CD14-positive monocyte (primary cell): ENCODE results near the gene COL27A1. TPM values are rescaled to one million over a fixed set of nuclear protein-coding genes. Genes with fewer than 3 reads are reported as not detected.

Experiments
- DNase-seq, 3 donors: peaks; one replicate each; pipeline ENCODE4 v3.0.0-alpha.2; 2011 to 2022
- H2AFZ ChIP-seq: 2 replicates; pipeline ENCODE4 v1.6.0; 2012; ENCODE audit warnings: mild to moderate bottlenecking, low read depth, low read length, inconsistent platforms; ENCODE audit not compliant: insufficient read depth, poor library complexity, severe bottlenecking
- H3K27ac ChIP-seq, 2 donors: 1 replicate in 1 of 2; 2 replicates in 1 of 2; pipeline ENCODE4 v1.5.1; 2012 to 2013; ENCODE audit warnings: low read length in 2 of 2, control low read depth in 1 of 2, inconsistent platforms in 1 of 2, low read depth in 1 of 2, mild to moderate bottlenecking in 1 of 2
- H3K27me3 ChIP-seq, 2 donors: one replicate each; pipeline versions ENCODE4 v1.6.0 to v1.6.1; 2011 to 2013; ENCODE audit warnings: low read length in 2 of 2; ENCODE audit not compliant: control insufficient read depth in 2 of 2, insufficient read depth in 2 of 2
- H3K36me3 ChIP-seq, 2 donors: replicated peaks in 1 of 2; 1 replicate in 1 of 2; 2 replicates in 1 of 2; pipeline versions ENCODE4 v1.5.1 to v1.6.1; 2012 to 2013; ENCODE audit warnings: low read length in 2 of 2, control low read depth in 1 of 2, inconsistent platforms in 1 of 2, mild to moderate bottlenecking in 1 of 2; ENCODE audit not compliant: insufficient read depth in 2 of 2, control insufficient read depth in 1 of 2
- H3K4me1 ChIP-seq, 2 donors: 1 replicate in 1 of 2; 2 replicates in 1 of 2; pipeline versions ENCODE4 v1.5.1 to v1.6.1; 2012 to 2013; ENCODE audit warnings: low read length in 2 of 2, control low read depth in 1 of 2, inconsistent platforms in 1 of 2, mild to moderate bottlenecking in 1 of 2, moderate library complexity in 1 of 2; ENCODE audit not compliant: insufficient read depth in 2 of 2, control insufficient read depth in 1 of 2
- H3K4me2 ChIP-seq: replicated peaks from 2 replicates; pipeline ENCODE3; 2012; ENCODE audit warnings: low read length, moderate library complexity, mild to moderate bottlenecking; ENCODE audit not compliant: poor library complexity, severe bottlenecking; ENCODE audit errors: extremely low read depth
- H3K4me3 ChIP-seq, 3 experiments: fragments of 200-600 bp in 1 of 3; sonication (generic) in 1 of 3; replicated peaks in 1 of 3; 1 replicate in 2 of 3; 2 replicates in 1 of 3; pipeline ENCODE4 v1.5.1; 2011 to 2013; ENCODE audit warnings: low read length in 3 of 3, mild to moderate bottlenecking in 3 of 3, control low read depth in 2 of 3, low read depth in 2 of 3, inconsistent platforms in 1 of 3, moderate library complexity in 1 of 3
- H3K79me2 ChIP-seq: 2 replicates; pipeline ENCODE4 v1.6.0; 2012; ENCODE audit warnings: mild to moderate bottlenecking, control low read depth, inconsistent platforms, low read length, moderate library complexity; ENCODE audit not compliant: insufficient read depth
- H3K9ac ChIP-seq: 2 replicates; pipeline ENCODE4 v1.6.0; 2017; ENCODE audit warnings: low read length, mild to moderate bottlenecking; ENCODE audit not compliant: insufficient read depth, poor library complexity, severe bottlenecking
- H3K9me3 ChIP-seq, 2 donors: replicated peaks in 1 of 2; 1 replicate in 1 of 2; 2 replicates in 1 of 2; pipeline versions ENCODE4 v1.5.1 to v1.6.1; 2012 to 2013; ENCODE audit warnings: low read length in 2 of 2, control low read depth in 1 of 2; ENCODE audit not compliant: control insufficient read depth in 1 of 2, insufficient read depth in 1 of 2
- H4K20me1 ChIP-seq: 2 replicates; pipeline ENCODE4 v1.6.0; 2012; ENCODE audit warnings: mild to moderate bottlenecking, low read length, control low read depth, moderate library complexity; ENCODE audit not compliant: insufficient read depth
- H3K27ac Mint-ChIP-seq, 7 donors: one replicate each; pipeline ENCODE4 v1.8.0; 2020; ENCODE audit warnings: mild to moderate bottlenecking in 7 of 7, mixed read lengths in 7 of 7, moderate library complexity in 6 of 7, inconsistent platforms in 2 of 7
- H3K27me3 Mint-ChIP-seq, 3 donors: one replicate each; pipeline ENCODE4 v1.8.0; 2021 to 2022; ENCODE audit warnings: low read depth in 3 of 3, mild to moderate bottlenecking in 3 of 3, mixed read lengths in 3 of 3, moderate library complexity in 3 of 3, inconsistent platforms in 1 of 3
- H3K36me3 Mint-ChIP-seq, 2 donors: one replicate each; pipeline ENCODE4 v1.8.0; 2020; ENCODE audit warnings: mixed read lengths in 2 of 2, inconsistent platforms in 1 of 2, mild to moderate bottlenecking in 1 of 2
- H3K4me1 Mint-ChIP-seq: one replicate; pipeline ENCODE4 v1.8.0; 2020; ENCODE audit warnings: mild to moderate bottlenecking, mixed read lengths
- H3K4me3 Mint-ChIP-seq, 2 donors: one replicate each; pipeline ENCODE4 v1.8.0; 2020; ENCODE audit warnings: mild to moderate bottlenecking in 2 of 2, mixed read lengths in 2 of 2, moderate library complexity in 1 of 2
- H3K9me3 Mint-ChIP-seq, 7 donors: one replicate each; pipeline ENCODE4 v1.8.0; 2020 to 2022; ENCODE audit warnings: mixed read lengths in 7 of 7, mild to moderate bottlenecking in 6 of 7, moderate library complexity in 6 of 7, inconsistent platforms in 2 of 7
- WGBS: methylation state at CpG from one replicate; pipeline ENCODE4 v1.1.5; 2013; ENCODE audit warnings: missing lambda C conversion rate; ENCODE audit not compliant: insufficient coverage; 5-methylcytosine and 5-hydroxymethylcytosine counted together
- intact Hi-C, 2 donors: fragments of 100-400 bp; cut with micrococcal nuclease; formaldehyde crosslinking; loops; one replicate each; pipeline versions ENCODE4 v1.15.0 to v1.15.1; 2023
- polyA plus RNA-seq, 3 donors: library from polyadenylated mRNA; depleted of rRNA in 1 of 3; unstranded in 2 of 3; stranded (reverse) in 1 of 3; fragments of 300-500 nt in 2 of 3; fragments of >200 nt in 1 of 3; fragmentation: Illumina TruSeq in 2 of 3; gene quantifications; 1 replicate in 2 of 3; 2 replicates in 1 of 3; pipeline ENCODE4 v1.2.3, GENCODE V29; 2012 to 2021
- TF ChIP-seq, protein P1 (sequence below): fragments of 200-600 bp; IDR thresholded peaks from one replicate; pipeline ENCODE4 v1.8.0; 2022; ENCODE audit warnings: antibody characterized with exemption, mild to moderate bottlenecking

Gene COL27A1
- polyA plus RNA-seq, 3 donors, result 0.03 TPM; not detected in 2

DNA sequence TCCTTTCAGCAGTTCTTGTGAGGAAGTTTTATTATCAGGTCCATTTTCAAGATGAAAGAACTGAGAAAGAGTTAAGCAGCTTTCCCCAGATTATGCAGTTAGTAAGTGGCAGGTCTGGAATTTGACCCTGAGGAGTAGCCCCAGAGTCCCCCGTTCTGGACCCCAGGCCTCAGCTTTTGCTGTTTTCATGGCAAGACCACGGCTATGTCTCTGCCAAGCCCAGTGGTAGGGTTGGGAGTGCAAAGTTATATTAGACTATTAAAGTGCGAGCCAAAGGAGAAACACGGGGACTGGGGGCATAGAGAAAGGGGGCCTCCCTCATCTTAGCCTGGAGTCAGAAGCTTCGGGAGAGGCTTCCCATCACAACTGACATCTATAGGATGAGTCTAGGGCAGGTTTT is 148.2 kb downstream of the COL27A1 start:
- H3K9me3 ChIP-seq, result no peaks in the 10 kb centered on the region
- H3K27me3 Mint-ChIP-seq, result peaks cover 3 to 8% (median 6%) of the 10 kb centered on the region in 3 donors
- intact Hi-C loops, result loop anchor here in 1 of 2 donors (5.0 kb wide), 1 partner anchor 146 kb away; the partner anchor contains the start of gene COL27A1
- no peak for DNase-seq
- 93% methylated on average over 2 of the region's 5 CpGs for WGBS
- no peaks in the 10 kb centered on the region for H3K79me2 ChIP-seq
- no peak overlapping the region for H3K27ac Mint-ChIP-seq
- peaks cover 4% of the 10 kb centered on the region for H3K4me1 Mint-ChIP-seq
- H3K27me3 ChIP-seq, result no peaks in the 10 kb centered on the region
- no peak overlapping the region for H3K4me3 ChIP-seq
- no peaks in the 10 kb centered on the region for H3K36me3 Mint-ChIP-seq
- H3K36me3 ChIP-seq, result no peaks in the 10 kb centered on the region
- no peak overlapping the region for H3K9ac ChIP-seq
- no peak overlapping the region for H3K4me3 Mint-ChIP-seq
- no peaks in the 10 kb centered on the region for H3K9me3 Mint-ChIP-seq
- no peaks in the 10 kb centered on the region for H4K20me1 ChIP-seq
- no peak overlapping the region for H3K4me2 ChIP-seq
- H3K4me1 ChIP-seq, result no peaks in the 10 kb centered on the region
- H3K27ac ChIP-seq, result no peak overlapping the region
- H2AFZ ChIP-seq, result no peak overlapping the region
- TF ChIP-seq, protein P1, sequence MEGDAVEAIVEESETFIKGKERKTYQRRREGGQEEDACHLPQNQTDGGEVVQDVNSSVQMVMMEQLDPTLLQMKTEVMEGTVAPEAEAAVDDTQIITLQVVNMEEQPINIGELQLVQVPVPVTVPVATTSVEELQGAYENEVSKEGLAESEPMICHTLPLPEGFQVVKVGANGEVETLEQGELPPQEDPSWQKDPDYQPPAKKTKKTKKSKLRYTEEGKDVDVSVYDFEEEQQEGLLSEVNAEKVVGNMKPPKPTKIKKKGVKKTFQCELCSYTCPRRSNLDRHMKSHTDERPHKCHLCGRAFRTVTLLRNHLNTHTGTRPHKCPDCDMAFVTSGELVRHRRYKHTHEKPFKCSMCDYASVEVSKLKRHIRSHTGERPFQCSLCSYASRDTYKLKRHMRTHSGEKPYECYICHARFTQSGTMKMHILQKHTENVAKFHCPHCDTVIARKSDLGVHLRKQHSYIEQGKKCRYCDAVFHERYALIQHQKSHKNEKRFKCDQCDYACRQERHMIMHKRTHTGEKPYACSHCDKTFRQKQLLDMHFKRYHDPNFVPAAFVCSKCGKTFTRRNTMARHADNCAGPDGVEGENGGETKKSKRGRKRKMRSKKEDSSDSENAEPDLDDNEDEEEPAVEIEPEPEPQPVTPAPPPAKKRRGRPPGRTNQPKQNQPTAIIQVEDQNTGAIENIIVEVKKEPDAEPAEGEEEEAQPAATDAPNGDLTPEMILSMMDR, result no peak

DNA sequence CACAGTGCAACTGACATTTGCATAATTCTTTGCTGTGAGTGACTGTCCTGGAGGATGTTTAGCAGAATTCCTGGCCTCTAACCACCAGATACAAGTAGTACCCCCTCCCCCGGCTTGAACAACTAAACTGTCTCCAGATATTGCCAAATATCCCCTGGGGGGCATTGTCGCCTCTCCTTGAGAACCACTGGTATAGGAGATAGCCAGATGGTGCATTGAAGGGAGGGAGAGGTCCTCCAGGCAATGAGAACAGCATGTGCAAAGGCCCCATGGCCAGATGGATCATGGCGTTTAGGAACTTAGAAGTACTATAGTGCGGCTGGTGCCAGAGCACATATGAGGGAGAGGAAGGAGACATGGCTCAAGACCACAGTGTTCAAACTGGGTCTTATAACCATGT is 148.6 kb downstream of the COL27A1 start:
- Histone ChIP-seq H3K79me2 (no peaks in the 10 kb centered on the region), H3K4me3 (no peak overlapping the region), H3K27me3 (no peaks in the 10 kb centered on the region), H4K20me1 (no peaks in the 10 kb centered on the region), H3K9ac (no peak overlapping the region), H3K36me3 (no peaks in the 10 kb centered on the region), H3K27ac (no peak overlapping the region), H2AFZ (no peak overlapping the region), H3K9me3 (no peaks in the 10 kb centered on the region), H3K4me2 (no peak overlapping the region), H3K4me1 (no peaks in the 10 kb centered on the region)
- intact Hi-C loops, result loop anchor here in 1 of 2 donors (5.0 kb wide), 1 partner anchor 147 kb away; the partner anchor contains the start of gene COL27A1
- H3K27ac Mint-ChIP-seq, result no peak overlapping the region
- peaks cover 3 to 8% (median 6%) of the 10 kb centered on the region in 3 donors for H3K27me3 Mint-ChIP-seq
- DNase-seq, result no peak
- no peak overlapping the region for H3K4me3 Mint-ChIP-seq
- peaks cover 4% of the 10 kb centered on the region for H3K4me1 Mint-ChIP-seq
- H3K36me3 Mint-ChIP-seq, result no peaks in the 10 kb centered on the region
- no peaks in the 10 kb centered on the region for H3K9me3 Mint-ChIP-seq
- TF ChIP-seq, protein P1, result no peak
- WGBS, result 89% methylated on average over 3 of the region's 4 CpGs
